ENCODE measurements around the gene TRAF6. TPM values are rescaled to one million over a fixed set of nuclear protein-coding genes. Genes with fewer than 3 reads are reported as not detected.

TRAF6 gene
- total RNA-seq, 4 donors from 2014 or later, result 10.3 to 16.4 (median 12.8) TPM

GRCh38 chr11:36509201-36509639 lies 852 bp downstream of the TRAF6 start:
- H3K27me3 ChIP-seq, result no peaks in the 10 kb centered on the region
- TF ChIP-seq POLR2A (IDR thresholded peaks at IDR 0.05; ENCODE audit: low read depth) (no peak), POLR2AphosphoS5 (IDR thresholded peaks at IDR 0.05) (no peak), EP300 (IDR thresholded peaks at IDR 0.05) (no peak), CTCF (IDR thresholded peaks at IDR 0.05) (no peak)
- peaks cover 0 to 7% (median 5%) of the 10 kb centered on the region in 4 donors for H3K9me3 ChIP-seq
- DNase-seq (ENCODE audit: extremely low spot score), result no peak
- intact Hi-C loops (cut with DNase I), result no loop called here
- 1% methylated on average over 15 of the region's 15 CpGs for WGBS
- H3K36me3 ChIP-seq, result no peaks in the 10 kb centered on the region
- peak overlapping the region; percentile 90 to 93 (median 91) for H3K27ac ChIP-seq (replicated peaks in 1 of 4)
- peak overlapping the region; percentile 71 to 96 (median 92) for H3K4me3 ChIP-seq
- peaks cover 0 to 44% (median 30%) of the 10 kb centered on the region in 4 donors for H3K4me1 ChIP-seq

DNA sequence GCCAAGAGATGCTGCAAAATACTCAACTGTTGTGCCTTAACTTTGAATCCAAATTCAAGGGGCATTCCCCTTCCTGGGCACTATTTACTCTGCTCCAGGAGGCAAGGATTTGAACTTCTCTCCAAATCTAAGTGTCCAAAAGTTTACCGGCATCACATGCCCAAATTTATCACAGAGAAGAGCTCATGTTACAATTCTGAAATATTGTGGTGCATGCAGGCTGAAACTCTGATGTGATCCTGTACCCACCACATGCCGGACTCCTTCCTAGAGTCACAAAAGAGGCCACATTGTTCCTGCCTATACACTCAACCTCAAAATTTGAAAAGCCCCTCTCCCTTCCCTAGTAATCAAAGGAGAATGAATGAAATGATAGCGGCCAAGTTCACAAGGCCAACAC lies 1.3 kb downstream of the TRAF6 start:
- Histone ChIP-seq H3K27ac (replicated peaks in 1 of 4) (peak overlapping the region; percentile 90 to 93 (median 91)), H3K27me3 (no peaks in the 10 kb centered on the region), H3K4me3 (peak overlapping the region; percentile 71 to 96 (median 92)), H3K36me3 (no peaks in the 10 kb centered on the region), H3K9me3 (peaks cover 0 to 2% (median under 1%) of the 10 kb centered on the region in 4 donors), H3K4me1 (peaks cover 0 to 44% (median 30%) of the 10 kb centered on the region in 4 donors)
- TF ChIP-seq CTCF (IDR thresholded peaks at IDR 0.05) (no peak), POLR2A (IDR thresholded peaks at IDR 0.05; ENCODE audit: low read depth) (no peak), EP300 (IDR thresholded peaks at IDR 0.05) (no peak), POLR2AphosphoS5 (IDR thresholded peaks at IDR 0.05) (no peak)
- DNase-seq (ENCODE audit: extremely low spot score), result no peak
- intact Hi-C loops (cut with DNase I), result no loop called here
- WGBS, result 27% methylated on average over 3 of the region's 3 CpGs

- peak overlapping the region in 3 of 4 donors; percentile 0 to 90 (median 71) for H3K4me3 ChIP-seq
- no peak for TF ChIP-seq POLR2AphosphoS5 (IDR thresholded peaks at IDR 0.05)
- TF ChIP-seq POLR2A (IDR thresholded peaks at IDR 0.05; ENCODE audit: low read depth), result no peak
- no peak for TF ChIP-seq CTCF (IDR thresholded peaks at IDR 0.05)
- no peak for TF ChIP-seq EP300 (IDR thresholded peaks at IDR 0.05)
- no peaks in the 10 kb centered on the region for H3K36me3 ChIP-seq
- 69% methylated on average over 7 of the region's 7 CpGs for WGBS
- no peak for DNase-seq (ENCODE audit: extremely low spot score)
- no peaks in the 10 kb centered on the region for H3K27me3 ChIP-seq
- peaks cover 5 to 44% (median 30%) of the 10 kb centered on the region in 4 donors for H3K4me1 ChIP-seq
- intact Hi-C loops (cut with DNase I), result no loop called here
- H3K9me3 ChIP-seq, result no peaks in the 10 kb centered on the region
- H3K27ac ChIP-seq (replicated peaks in 1 of 4), result peak overlapping the region in 3 of 4 donors; percentile 90 to 91 (median 91)
These were observed 2.1 kb downstream of the TRAF6 start for GRCh38 chr11:36507824-36508489.

DNA sequence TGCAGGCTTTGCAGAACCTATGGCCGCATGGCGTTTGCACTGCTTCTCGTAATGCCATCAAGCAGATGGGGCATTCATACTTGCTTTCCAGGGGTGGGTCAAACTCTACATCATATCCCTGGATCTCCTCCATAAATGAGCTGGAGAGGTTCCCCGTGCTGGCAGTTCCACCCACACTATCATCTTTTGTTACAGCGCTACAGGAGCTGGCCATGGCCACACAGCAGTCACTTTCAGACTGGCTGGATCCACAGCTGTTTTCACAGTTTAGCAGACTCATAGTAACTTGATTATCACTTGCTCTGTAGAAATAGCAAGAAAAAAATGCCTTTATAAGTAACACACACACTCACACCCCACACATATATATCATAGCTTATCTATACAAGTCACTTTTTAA lies 8.8 kb downstream of the TRAF6 start:
- Histone ChIP-seq H3K4me3 (no peak overlapping the region), H3K9me3 (no peaks in the 10 kb centered on the region), H3K4me1 (peaks cover 8 to 32% (median 20%) of the 10 kb centered on the region in 4 donors), H3K27ac (replicated peaks in 1 of 4) (no peak overlapping the region), H3K27me3 (no peaks in the 10 kb centered on the region), H3K36me3 (peaks cover 27 to 51% (median 38%) of the 10 kb centered on the region in 4 donors)
- 89% methylated on average over 5 of the region's 5 CpGs for WGBS
- intact Hi-C loops (cut with DNase I), result no loop called here
- DNase-seq (ENCODE audit: extremely low spot score), result no peak
- TF ChIP-seq EP300 (IDR thresholded peaks at IDR 0.05), result no peak
- TF ChIP-seq CTCF (IDR thresholded peaks at IDR 0.05), result no peak
- TF ChIP-seq POLR2AphosphoS5 (IDR thresholded peaks at IDR 0.05), result no peak
- TF ChIP-seq POLR2A (IDR thresholded peaks at IDR 0.05; ENCODE audit: low read depth), result no peak
